AG09319 (cell line): ENCODE measurements around the gene MEG3.

Experiments
- DNase-seq: peaks from one replicate; pipeline ENCODE4 v3.0.0-alpha.2; 2010; ENCODE audit warnings: low read depth; ENCODE audit errors: extremely low read depth
- CTCF ChIP-seq: IDR thresholded peaks from 2 replicates; pipeline ENCODE4 v1.5.1; 2011; ENCODE audit warnings: low read depth, mild to moderate bottlenecking, inconsistent platforms, low read length, moderate library complexity

The MEG3 gene

GRCh38 chr14:100839681-100840111, 13.8 kb downstream of the MEG3 start:
- no peak for TF ChIP-seq CTCF
- DNase-seq = no peak

- DNase-seq = no peak
- TF ChIP-seq CTCF = no peak
These were observed 14.6 kb downstream of the MEG3 start for GRCh38 chr14:100840286-100841065.

GRCh38 chr14:100841066-100841760, 15.3 kb downstream of the MEG3 start:
- no peak for DNase-seq
- TF ChIP-seq CTCF = no peak

GRCh38 chr14:100841761-100842403, 16.0 kb downstream of the MEG3 start:
- TF ChIP-seq CTCF = no peak
- DNase-seq = no peak

GRCh38 chr14:100842799-100843198, 16.9 kb downstream of the MEG3 start:
- DNase-seq = peak; percentile 53
- no peak for TF ChIP-seq CTCF

- DNase-seq = no peak
- no peak for TF ChIP-seq CTCF
These were observed 18.1 kb downstream of the MEG3 start for GRCh38 chr14:100844082-100844408.

- DNase-seq = no peak
- no peak for TF ChIP-seq CTCF
These were observed 18.5 kb downstream of the MEG3 start for GRCh38 chr14:100844421-100844820.
